ENCODE measurements around the gene AZIN2. TPM values are rescaled to one million over a fixed set of nuclear protein-coding genes. Genes with fewer than 3 reads are reported as not detected.

AZIN2 gene
- total RNA-seq, 5 donors from 2014 or later (not counting 1 experiment from before 2014, with no cell fraction given) = 5.6 to 10.7 (median 9.7) TPM

GRCh38 chr1:33119050-33119449 is 38.1 kb downstream of the AZIN2 start:
- no peaks in the 10 kb centered on the region for H3K9me3 Mint-ChIP-seq
- H3K4me1 Mint-ChIP-seq = no peaks in the 10 kb centered on the region
- Histone ChIP-seq H3K4me1 (ENCODE audit: control insufficient read depth in 1 of 2, extremely low read depth in 1 of 2, insufficient read depth in 2 of 2, low read length in 2 of 2) (no peaks in the 10 kb centered on the region), H3K27ac (ENCODE audit: low read length) (no peak overlapping the region), H3K36me3 (ENCODE audit: control insufficient read depth in 2 of 2, extremely low read depth in 1 of 2, insufficient read depth in 1 of 2, low read length in 1 of 2) (no peaks in the 10 kb centered on the region), H3K27me3 (replicated peaks in 1 of 2; ENCODE audit: control insufficient read depth in 2 of 2, extremely low read depth in 1 of 2, insufficient read depth in 2 of 2, low read length in 1 of 2) (no peaks in the 10 kb centered on the region), H3K4me3 (ENCODE audit: control insufficient read depth in 1 of 2, extremely low read depth in 1 of 2, low read length in 1 of 2) (no peak overlapping the region), H3K9me3 (no peaks in the 10 kb centered on the region)
- no peak for DNase-seq
- no peaks in the 10 kb centered on the region for H3K27me3 Mint-ChIP-seq
- WGBS (ENCODE audit: insufficient coverage) = 82% methylated on average over 2 of the region's 2 CpGs
- ChIA-PET CTCF (no interaction called here), POLR2A (no interaction called here)
- no peak overlapping the region for H3K4me3 Mint-ChIP-seq
- H3K36me3 Mint-ChIP-seq = peaks cover 11% of the 10 kb centered on the region
- no peak for ATAC-seq (replicated peaks in 1 of 4)
- no peak overlapping the region for H3K27ac Mint-ChIP-seq

GRCh38 chr1:33119532-33120217 is 38.7 kb downstream of the AZIN2 start:
- no peak overlapping the region for H3K27ac ChIP-seq (ENCODE audit: low read length)

GRCh38 chr1:33120436-33121231 is 39.7 kb downstream of the AZIN2 start:
- POLR2A ChIA-PET = no interaction called here
- Histone ChIP-seq H3K36me3 (ENCODE audit: control insufficient read depth in 2 of 2, extremely low read depth in 1 of 2, insufficient read depth in 1 of 2, low read length in 1 of 2) (peaks cover 0 to 1% of the 10 kb centered on the region in 2 donors), H3K4me3 (ENCODE audit: control insufficient read depth in 1 of 2, extremely low read depth in 1 of 2, low read length in 1 of 2) (no peak overlapping the region), H3K9me3 (no peaks in the 10 kb centered on the region), H3K27me3 (replicated peaks in 1 of 2; ENCODE audit: control insufficient read depth in 2 of 2, extremely low read depth in 1 of 2, insufficient read depth in 2 of 2, low read length in 1 of 2) (no peaks in the 10 kb centered on the region), H3K27ac (ENCODE audit: low read length) (no peak overlapping the region), H3K4me1 (ENCODE audit: control insufficient read depth in 1 of 2, extremely low read depth in 1 of 2, insufficient read depth in 2 of 2, low read length in 2 of 2) (no peaks in the 10 kb centered on the region)
- WGBS (ENCODE audit: insufficient coverage) = 76% methylated on average over 5 of the region's 8 CpGs
- no peak overlapping the region for H3K27ac Mint-ChIP-seq
- ATAC-seq (replicated peaks in 1 of 4) (no peak), DNase-seq (no peak)
- H3K4me1 Mint-ChIP-seq = peaks cover 4% of the 10 kb centered on the region in 3 donors
- CTCF ChIA-PET = no interaction called here
- peaks cover 16% of the 10 kb centered on the region for H3K36me3 Mint-ChIP-seq
- H3K9me3 Mint-ChIP-seq = peaks cover 0 to 3% (median 0%) of the 10 kb centered on the region in 3 donors
- no peak overlapping the region for H3K4me3 Mint-ChIP-seq
- H3K27me3 Mint-ChIP-seq = no peaks in the 10 kb centered on the region

More at GRCh38 chr1:33119532-33120217, 38.7 kb downstream of the AZIN2 start:
- H3K36me3 ChIP-seq (ENCODE audit: control insufficient read depth in 2 of 2, extremely low read depth in 1 of 2, insufficient read depth in 1 of 2, low read length in 1 of 2) = no peaks in the 10 kb centered on the region
- ATAC-seq (replicated peaks in 1 of 4) (no peak), DNase-seq (no peak)
- H3K9me3 ChIP-seq = no peaks in the 10 kb centered on the region
- ChIA-PET CTCF (no interaction called here), POLR2A (no interaction called here)
- H3K27me3 ChIP-seq (replicated peaks in 1 of 2; ENCODE audit: control insufficient read depth in 2 of 2, extremely low read depth in 1 of 2, insufficient read depth in 2 of 2, low read length in 1 of 2) = no peaks in the 10 kb centered on the region
- Mint-ChIP-seq H3K27me3 (no peaks in the 10 kb centered on the region), H3K4me1 (no peaks in the 10 kb centered on the region), H3K9me3 (no peaks in the 10 kb centered on the region), H3K4me3 (no peak overlapping the region), H3K36me3 (peaks cover 11% of the 10 kb centered on the region), H3K27ac (no peak overlapping the region)
- WGBS (ENCODE audit: insufficient coverage) = 88% methylated on average over 9 of the region's 16 CpGs
- no peaks in the 10 kb centered on the region for H3K4me1 ChIP-seq (ENCODE audit: control insufficient read depth in 1 of 2, extremely low read depth in 1 of 2, insufficient read depth in 2 of 2, low read length in 2 of 2)
- H3K4me3 ChIP-seq (ENCODE audit: control insufficient read depth in 1 of 2, extremely low read depth in 1 of 2, low read length in 1 of 2) = no peak overlapping the region

GRCh38 chr1:33121728-33122127 is 40.8 kb downstream of the AZIN2 start:
- H3K9me3 Mint-ChIP-seq = peaks cover 0 to 3% (median 0%) of the 10 kb centered on the region in 3 donors
- no peaks in the 10 kb centered on the region for H3K27me3 ChIP-seq (replicated peaks in 1 of 2; ENCODE audit: control insufficient read depth in 2 of 2, extremely low read depth in 1 of 2, insufficient read depth in 2 of 2, low read length in 1 of 2)
- peaks cover 5% of the 10 kb centered on the region in 2 experiments for H3K4me1 ChIP-seq (ENCODE audit: control insufficient read depth in 1 of 2, extremely low read depth in 1 of 2, insufficient read depth in 2 of 2, low read length in 2 of 2)
- no peak for DNase-seq
- ChIA-PET CTCF (no interaction called here), POLR2A (no interaction called here)
- ATAC-seq (replicated peaks in 1 of 4) = no peak
- H3K4me1 Mint-ChIP-seq = peaks cover 13 to 15% (median 15%) of the 10 kb centered on the region in 3 donors
- H3K27ac Mint-ChIP-seq = no peak overlapping the region
- WGBS (ENCODE audit: insufficient coverage) = 90% methylated on average over 5 of the region's 5 CpGs
- H3K4me3 ChIP-seq (ENCODE audit: control insufficient read depth in 1 of 2, extremely low read depth in 1 of 2, low read length in 1 of 2) = no peak overlapping the region
- H3K4me3 Mint-ChIP-seq = no peak overlapping the region
- H3K27me3 Mint-ChIP-seq = no peaks in the 10 kb centered on the region
- H3K9me3 ChIP-seq = no peaks in the 10 kb centered on the region
- H3K36me3 ChIP-seq (ENCODE audit: control insufficient read depth in 2 of 2, extremely low read depth in 1 of 2, insufficient read depth in 1 of 2, low read length in 1 of 2) = peaks cover 0 to 2% of the 10 kb centered on the region in 2 donors
- H3K27ac ChIP-seq (ENCODE audit: low read length) = no peak overlapping the region
- H3K36me3 Mint-ChIP-seq = peaks cover 18% of the 10 kb centered on the region

- Mint-ChIP-seq H3K27ac (no peak overlapping the region), H3K9me3 (peaks cover 0 to 3% (median 0%) of the 10 kb centered on the region in 3 donors), H3K36me3 (peaks cover 18% of the 10 kb centered on the region), H3K4me3 (no peak overlapping the region), H3K4me1 (peaks cover 13 to 23% (median 22%) of the 10 kb centered on the region in 3 donors), H3K27me3 (no peaks in the 10 kb centered on the region)
- 92% methylated on average over 7 of the region's 7 CpGs for WGBS (ENCODE audit: insufficient coverage)
- Histone ChIP-seq H3K36me3 (ENCODE audit: control insufficient read depth in 2 of 2, extremely low read depth in 1 of 2, insufficient read depth in 1 of 2, low read length in 1 of 2) (peaks cover 0 to 2% of the 10 kb centered on the region in 2 donors), H3K27me3 (replicated peaks in 1 of 2; ENCODE audit: control insufficient read depth in 2 of 2, extremely low read depth in 1 of 2, insufficient read depth in 2 of 2, low read length in 1 of 2) (no peaks in the 10 kb centered on the region), H3K4me3 (ENCODE audit: control insufficient read depth in 1 of 2, extremely low read depth in 1 of 2, low read length in 1 of 2) (no peak overlapping the region), H3K4me1 (ENCODE audit: control insufficient read depth in 1 of 2, extremely low read depth in 1 of 2, insufficient read depth in 2 of 2, low read length in 2 of 2) (peaks cover 6 to 8% of the 10 kb centered on the region in 2 experiments), H3K9me3 (no peaks in the 10 kb centered on the region), H3K27ac (ENCODE audit: low read length) (no peak overlapping the region)
- ChIA-PET CTCF (no interaction called here), POLR2A (no interaction called here)
- no peak for ATAC-seq (replicated peaks in 1 of 4)
- no peak for DNase-seq
Measured at GRCh38 chr1:33122483-33123178, 41.7 kb downstream of the AZIN2 start.

GRCh38 chr1:33123266-33123665 is 42.3 kb downstream of the AZIN2 start:
- Histone ChIP-seq H3K4me3 (ENCODE audit: control insufficient read depth in 1 of 2, extremely low read depth in 1 of 2, low read length in 1 of 2) (no peak overlapping the region), H3K9me3 (no peaks in the 10 kb centered on the region), H3K27me3 (replicated peaks in 1 of 2; ENCODE audit: control insufficient read depth in 2 of 2, extremely low read depth in 1 of 2, insufficient read depth in 2 of 2, low read length in 1 of 2) (no peaks in the 10 kb centered on the region), H3K27ac (ENCODE audit: low read length) (no peak overlapping the region), H3K36me3 (ENCODE audit: control insufficient read depth in 2 of 2, extremely low read depth in 1 of 2, insufficient read depth in 1 of 2, low read length in 1 of 2) (peaks cover 0 to 2% of the 10 kb centered on the region in 2 donors), H3K4me1 (ENCODE audit: control insufficient read depth in 1 of 2, extremely low read depth in 1 of 2, insufficient read depth in 2 of 2, low read length in 2 of 2) (peaks cover 12 to 14% of the 10 kb centered on the region in 2 experiments)
- Mint-ChIP-seq H3K4me1 (peaks cover 14 to 27% (median 25%) of the 10 kb centered on the region in 3 donors), H3K27me3 (no peaks in the 10 kb centered on the region), H3K9me3 (peaks cover 0 to 3% (median 0%) of the 10 kb centered on the region in 3 donors), H3K27ac (no peak overlapping the region), H3K4me3 (no peak overlapping the region), H3K36me3 (peaks cover 18% of the 10 kb centered on the region)
- ATAC-seq (replicated peaks in 1 of 4) (no peak), DNase-seq (no peak)
- ChIA-PET CTCF (no interaction called here), POLR2A (no interaction called here)
- WGBS (ENCODE audit: insufficient coverage) = no CpG with 5 or more reads among the region's 3 CpGs

Data from T-cell (primary cell).